KMS-11 (cell line): ENCODE data around the gene PLEKHG3.

ENCODE experiments used
- H2AFZ ChIP-seq: fragments of 200-600 bp; sonication (generic); 2 replicates; pipeline ENCODE4 v1.6.1; 2016; ENCODE audit warnings: antibody characterized with exemption, mixed run types, low read depth
- H3K27ac ChIP-seq: fragments of 200-600 bp; sonication (generic); 2 replicates; pipeline ENCODE4 v1.6.1; 2016; ENCODE audit warnings: mild to moderate bottlenecking, mixed run types
- H3K27me3 ChIP-seq: fragments of 200-600 bp; sonication (generic); 2 replicates; pipeline ENCODE4 v1.6.1; 2017; ENCODE audit warnings: mild to moderate bottlenecking, low read depth, mixed run types, moderate library complexity; ENCODE audit not compliant: insufficient read depth
- H3K36me3 ChIP-seq: fragments of 200-600 bp; sonication (generic); 2 replicates; pipeline ENCODE4 v1.6.1; 2017; ENCODE audit warnings: mild to moderate bottlenecking, mixed run types; ENCODE audit not compliant: insufficient read depth
- H3K4me1 ChIP-seq: fragments of 200-600 bp; sonication (generic); 2 replicates; pipeline ENCODE4 v1.6.1; 2016; ENCODE audit warnings: mild to moderate bottlenecking, low read depth, mixed run types; ENCODE audit not compliant: poor library complexity, severe bottlenecking
- H3K4me2 ChIP-seq: fragments of 200-600 bp; sonication (generic); 2 replicates; pipeline ENCODE4 v1.7.0; 2016; ENCODE audit warnings: mild to moderate bottlenecking, mixed run types
- H3K4me3 ChIP-seq: fragments of 200-600 bp; sonication (generic); IDR thresholded peaks from 2 replicates; pipeline ENCODE4 v1.6.1; 2017; ENCODE audit warnings: low read depth, low read length, mixed read lengths; ENCODE audit not compliant: insufficient read depth
- H3K79me2 ChIP-seq: fragments of 200-600 bp; sonication (generic); 2 replicates; pipeline ENCODE4 v1.6.1; 2016; ENCODE audit warnings: low read depth, mixed run types; ENCODE audit not compliant: insufficient read depth
- H3K9ac ChIP-seq: fragments of 200-600 bp; sonication (generic); 2 replicates; pipeline ENCODE4 v1.6.1; 2016; ENCODE audit warnings: mild to moderate bottlenecking, mixed run types
- H4K20me1 ChIP-seq: fragments of 200-600 bp; sonication (generic); 2 replicates; pipeline ENCODE4 v1.6.1; 2016; ENCODE audit warnings: mild to moderate bottlenecking, mixed run types; ENCODE audit not compliant: insufficient read depth
- TF ChIP-seq, protein P1 (sequence below): fragments of 200-600 bp; sonication (generic); conservative IDR thresholded peaks from 2 replicates; pipeline ENCODE4 v1.6.1; 2017; ENCODE audit warnings: low read depth, mild to moderate bottlenecking, antibody characterized with exemption, low read length, moderate library complexity, mixed read lengths

The PLEKHG3 gene

DNA sequence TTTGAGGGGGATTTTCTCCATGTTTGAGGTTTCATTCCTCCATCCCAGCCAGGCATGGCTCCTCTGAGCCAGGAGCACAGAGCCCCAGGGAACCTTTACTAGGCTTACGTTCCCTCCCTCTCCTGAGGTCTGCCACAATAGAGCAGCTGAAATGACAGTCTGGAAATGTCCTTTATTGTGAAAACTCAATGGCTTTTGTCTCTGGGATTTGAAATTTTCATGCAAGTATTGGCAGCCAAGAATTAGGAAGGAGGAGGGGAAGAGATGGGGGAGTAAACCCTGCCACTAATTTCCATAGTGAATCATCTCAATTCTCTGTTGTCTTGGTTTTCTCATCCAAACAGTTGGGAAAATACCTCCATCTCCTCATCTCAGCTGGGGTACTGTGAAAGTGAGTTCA is 2.6 kb upstream of the PLEKHG3 start:
- no peak overlapping the region for H2AFZ ChIP-seq
- H3K4me2 ChIP-seq, result no peak overlapping the region
- H3K79me2 ChIP-seq, result no peaks in the 10 kb centered on the region
- no peaks in the 10 kb centered on the region for H3K4me1 ChIP-seq
- H3K27me3 ChIP-seq, result no peaks in the 10 kb centered on the region
- TF ChIP-seq, protein P1, sequence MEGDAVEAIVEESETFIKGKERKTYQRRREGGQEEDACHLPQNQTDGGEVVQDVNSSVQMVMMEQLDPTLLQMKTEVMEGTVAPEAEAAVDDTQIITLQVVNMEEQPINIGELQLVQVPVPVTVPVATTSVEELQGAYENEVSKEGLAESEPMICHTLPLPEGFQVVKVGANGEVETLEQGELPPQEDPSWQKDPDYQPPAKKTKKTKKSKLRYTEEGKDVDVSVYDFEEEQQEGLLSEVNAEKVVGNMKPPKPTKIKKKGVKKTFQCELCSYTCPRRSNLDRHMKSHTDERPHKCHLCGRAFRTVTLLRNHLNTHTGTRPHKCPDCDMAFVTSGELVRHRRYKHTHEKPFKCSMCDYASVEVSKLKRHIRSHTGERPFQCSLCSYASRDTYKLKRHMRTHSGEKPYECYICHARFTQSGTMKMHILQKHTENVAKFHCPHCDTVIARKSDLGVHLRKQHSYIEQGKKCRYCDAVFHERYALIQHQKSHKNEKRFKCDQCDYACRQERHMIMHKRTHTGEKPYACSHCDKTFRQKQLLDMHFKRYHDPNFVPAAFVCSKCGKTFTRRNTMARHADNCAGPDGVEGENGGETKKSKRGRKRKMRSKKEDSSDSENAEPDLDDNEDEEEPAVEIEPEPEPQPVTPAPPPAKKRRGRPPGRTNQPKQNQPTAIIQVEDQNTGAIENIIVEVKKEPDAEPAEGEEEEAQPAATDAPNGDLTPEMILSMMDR, result no peak
- no peak overlapping the region for H3K27ac ChIP-seq
- no peaks in the 10 kb centered on the region for H4K20me1 ChIP-seq
- H3K9ac ChIP-seq, result no peak overlapping the region
- H3K36me3 ChIP-seq, result no peaks in the 10 kb centered on the region
- H3K4me3 ChIP-seq, result no peak overlapping the region

- no peak overlapping the region for H3K4me2 ChIP-seq
- H3K27ac ChIP-seq, result no peak overlapping the region
- H4K20me1 ChIP-seq, result no peaks in the 10 kb centered on the region
- TF ChIP-seq, protein P1, result no peak
- no peak overlapping the region for H2AFZ ChIP-seq
- no peaks in the 10 kb centered on the region for H3K79me2 ChIP-seq
- H3K36me3 ChIP-seq, result no peaks in the 10 kb centered on the region
- no peaks in the 10 kb centered on the region for H3K4me1 ChIP-seq
- H3K4me3 ChIP-seq, result no peak overlapping the region
- H3K27me3 ChIP-seq, result no peaks in the 10 kb centered on the region
- H3K9ac ChIP-seq, result no peak overlapping the region
Measured at GRCh38 chr14:64702493-64703394, 1.5 kb upstream of the PLEKHG3 start.

- Histone ChIP-seq H3K9ac (no peak overlapping the region), H3K79me2 (no peaks in the 10 kb centered on the region), H3K36me3 (no peaks in the 10 kb centered on the region), H3K4me1 (no peaks in the 10 kb centered on the region), H3K27me3 (no peaks in the 10 kb centered on the region), H4K20me1 (no peaks in the 10 kb centered on the region), H2AFZ (no peak overlapping the region), H3K27ac (no peak overlapping the region), H3K4me3 (no peak overlapping the region), H3K4me2 (no peak overlapping the region)
- TF ChIP-seq, protein P1, result no peak
Measured at GRCh38 chr14:64703395-64704142, 655 bp upstream of the PLEKHG3 start.

DNA sequence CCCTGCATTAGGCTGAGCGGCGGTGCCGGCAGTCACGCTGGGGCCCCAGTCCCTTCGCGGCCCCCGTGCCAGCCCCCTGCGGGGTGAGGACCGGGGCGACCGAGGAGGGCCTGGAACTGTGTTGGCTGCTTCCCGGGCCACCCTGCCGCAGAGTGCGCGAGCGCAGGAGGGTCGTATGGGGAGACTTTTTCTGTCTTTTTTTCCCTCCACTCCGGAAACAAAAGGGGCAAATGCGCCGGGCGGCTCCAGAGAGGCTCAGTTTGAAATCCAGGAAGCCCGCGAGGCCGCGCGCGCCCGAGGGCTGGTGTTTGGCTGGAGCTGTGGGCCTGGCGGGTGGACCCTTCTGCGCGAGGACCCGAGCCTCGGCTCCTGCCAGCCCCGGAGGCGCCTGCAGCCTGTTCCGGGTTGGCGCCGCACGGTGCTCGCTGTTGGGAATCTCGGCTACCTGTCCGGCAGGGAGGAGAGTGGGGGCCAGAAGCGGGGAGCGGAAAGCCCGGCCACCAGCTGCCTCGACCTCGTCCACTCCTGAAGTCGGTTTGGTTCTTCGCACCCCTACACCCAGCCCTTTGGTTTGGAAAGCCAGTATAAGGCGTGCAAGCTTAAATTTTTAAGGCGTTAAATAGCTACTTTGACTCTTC is 638 bp downstream of the PLEKHG3 start:
- Histone ChIP-seq H2AFZ (no peak overlapping the region), H3K36me3 (no peaks in the 10 kb centered on the region), H3K4me1 (no peaks in the 10 kb centered on the region), H3K79me2 (no peaks in the 10 kb centered on the region), H3K27me3 (no peaks in the 10 kb centered on the region), H3K4me3 (no peak overlapping the region), H4K20me1 (no peaks in the 10 kb centered on the region), H3K4me2 (no peak overlapping the region), H3K27ac (no peak overlapping the region), H3K9ac (no peak overlapping the region)
- TF ChIP-seq, protein P1, result no peak
